HFFc6 (cell line): Measurements from ENCODE around the gene CACNB4. TPM values are rescaled to one million over a fixed set of nuclear protein-coding genes. Genes with fewer than 3 reads are reported as not detected.

ENCODE experiments used
- DNase-seq: peaks from one replicate; pipeline ENCODE4 v3.0.0-alpha.2; 2018
- H3K27ac Mint-ChIP-seq: 2 replicates; pipeline ENCODE4 v1.8.0; 2020; ENCODE audit warnings: mild to moderate bottlenecking, mixed read lengths
- H3K27me3 Mint-ChIP-seq: 2 replicates; pipeline ENCODE4 v1.8.0; 2021; ENCODE audit warnings: mild to moderate bottlenecking, moderate library complexity, mixed read lengths; ENCODE audit not compliant: insufficient read depth
- H3K36me3 Mint-ChIP-seq: 2 replicates; pipeline ENCODE4 v1.8.0; 2021; ENCODE audit warnings: low read depth, mixed read lengths
- H3K4me1 Mint-ChIP-seq: 2 replicates; pipeline ENCODE4 v1.8.0; 2020; ENCODE audit warnings: low read depth, mixed read lengths
- H3K4me3 Mint-ChIP-seq: 2 replicates; pipeline ENCODE4 v1.8.0; 2020; ENCODE audit warnings: mild to moderate bottlenecking, moderate library complexity, mixed read lengths
- H3K9me3 Mint-ChIP-seq: 2 replicates; pipeline ENCODE4 v1.8.0; 2020; ENCODE audit warnings: mild to moderate bottlenecking, mixed read lengths
- CTCF ChIP-seq: fragments of 200-600 bp; sonication (generic); IDR thresholded peaks from 2 replicates; pipeline ENCODE4 v1.5.0; 2021; ENCODE audit warnings: antibody characterized with exemption, mild to moderate bottlenecking
- total RNA-seq, 6 experiments: library from RNA; stranded (reverse); fragmentation: NEBNext Ultra II Directional; extraction: Animal tissue kit (Norgen Biotek cat#: 25700); gene quantifications; 2 replicates in 1 of 6; 3 replicates in 5 of 6; pipeline ENCODE4 v1.2.3, GENCODE V29; 2021

CACNB4 gene
- total RNA-seq, 6 experiments from 2014 or later: 0.05 to 0.23 (median 0.21) TPM; not detected in 3

- H3K27me3 Mint-ChIP-seq: no peaks in the 10 kb centered on the region
- no peaks in the 10 kb centered on the region for H3K9me3 Mint-ChIP-seq
- no peak for DNase-seq
- H3K27ac Mint-ChIP-seq: no peak overlapping the region
- peaks cover 36% of the 10 kb centered on the region for H3K4me1 Mint-ChIP-seq
- no peak overlapping the region for H3K4me3 Mint-ChIP-seq
- no peaks in the 10 kb centered on the region for H3K36me3 Mint-ChIP-seq
- no peak for TF ChIP-seq CTCF
These were observed 278.9 kb downstream of the CACNB4 start for GRCh38 chr2:151819920-151820319.

DNA sequence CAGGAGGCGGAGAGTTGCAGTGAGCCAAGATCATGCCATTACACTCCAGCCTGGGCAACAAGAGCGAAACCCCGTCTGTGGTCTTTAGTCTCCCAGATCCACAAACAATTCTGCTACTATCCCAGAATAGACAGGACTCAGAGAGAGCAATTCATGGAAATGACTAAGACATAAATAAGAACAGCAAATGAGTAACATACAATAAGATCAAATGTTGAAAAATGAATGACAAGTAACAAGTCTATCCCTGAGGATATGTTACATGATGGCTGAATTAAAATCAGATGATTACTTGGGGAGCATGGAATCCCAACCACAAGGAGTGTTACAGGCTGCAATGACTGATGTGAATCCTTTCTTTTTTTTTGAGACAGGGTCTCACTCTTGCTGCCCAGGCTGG lies 280.9 kb downstream of the CACNB4 start:
- H3K9me3 Mint-ChIP-seq: no peaks in the 10 kb centered on the region
- no peaks in the 10 kb centered on the region for H3K27me3 Mint-ChIP-seq
- no peak overlapping the region for H3K4me3 Mint-ChIP-seq
- DNase-seq: no peak
- no peak for TF ChIP-seq CTCF
- H3K27ac Mint-ChIP-seq: no peak overlapping the region
- H3K4me1 Mint-ChIP-seq: peaks cover 17% of the 10 kb centered on the region
- H3K36me3 Mint-ChIP-seq: 0 out of 2 replicates have a peak, but pooled peaks cover 2% of the 10 kb centered on the region

- TF ChIP-seq CTCF: no peak
- DNase-seq: no peak
- H3K4me1 Mint-ChIP-seq: peaks cover 8% of the 10 kb centered on the region; the same call in 1 of the 2 replicates
These were observed 282.0 kb downstream of the CACNB4 start for GRCh38 chr2:151816843-151817242.

DNA sequence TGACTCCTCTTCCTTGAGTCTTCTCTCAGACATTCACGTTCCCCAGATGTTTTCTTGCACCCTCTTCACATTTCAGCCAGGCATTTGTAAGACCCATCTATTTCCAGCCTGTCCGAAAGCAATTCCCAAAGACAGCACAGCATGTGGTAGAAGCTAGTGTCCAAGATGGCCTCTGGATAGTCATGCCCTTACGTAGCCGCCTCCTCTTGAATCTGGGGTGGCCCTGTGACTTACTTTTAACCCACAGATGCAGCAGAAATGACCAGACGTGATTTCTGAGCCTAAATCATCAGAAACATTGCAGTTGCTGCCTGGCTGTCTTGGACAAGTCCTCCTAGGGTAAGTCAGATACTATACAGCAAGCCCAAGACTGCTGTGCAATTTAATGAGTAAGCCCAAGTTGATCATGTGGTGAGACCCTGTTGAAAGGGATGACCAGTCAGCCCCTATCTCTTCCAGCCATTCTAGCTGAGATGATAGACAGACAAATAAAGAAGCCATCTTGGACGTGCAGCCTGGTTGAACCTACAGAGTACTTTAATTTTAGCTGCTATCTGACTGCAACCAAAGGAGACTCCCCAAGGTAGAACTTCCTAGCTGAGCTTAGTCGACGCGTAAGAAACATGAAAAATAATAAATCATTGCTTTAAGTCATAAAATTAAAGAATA lies 282.9 kb downstream of the CACNB4 start:
- no peak for TF ChIP-seq CTCF
- no peak overlapping the region for H3K27ac Mint-ChIP-seq
- H3K36me3 Mint-ChIP-seq: peaks cover 13% of the 10 kb centered on the region
- peaks cover 4% of the 10 kb centered on the region; the same call in 1 of the 2 replicates for H3K4me1 Mint-ChIP-seq
- DNase-seq: no peak
- no peaks in the 10 kb centered on the region for H3K27me3 Mint-ChIP-seq
- no peaks in the 10 kb centered on the region for H3K9me3 Mint-ChIP-seq
- no peak overlapping the region for H3K4me3 Mint-ChIP-seq

More at GRCh38 chr2:151816843-151817242, 282.0 kb downstream of the CACNB4 start:
- no peaks in the 10 kb centered on the region for H3K9me3 Mint-ChIP-seq
- no peak overlapping the region for H3K27ac Mint-ChIP-seq
- no peak overlapping the region for H3K4me3 Mint-ChIP-seq
- peaks cover 10% of the 10 kb centered on the region for H3K36me3 Mint-ChIP-seq
- H3K27me3 Mint-ChIP-seq: no peaks in the 10 kb centered on the region

DNA sequence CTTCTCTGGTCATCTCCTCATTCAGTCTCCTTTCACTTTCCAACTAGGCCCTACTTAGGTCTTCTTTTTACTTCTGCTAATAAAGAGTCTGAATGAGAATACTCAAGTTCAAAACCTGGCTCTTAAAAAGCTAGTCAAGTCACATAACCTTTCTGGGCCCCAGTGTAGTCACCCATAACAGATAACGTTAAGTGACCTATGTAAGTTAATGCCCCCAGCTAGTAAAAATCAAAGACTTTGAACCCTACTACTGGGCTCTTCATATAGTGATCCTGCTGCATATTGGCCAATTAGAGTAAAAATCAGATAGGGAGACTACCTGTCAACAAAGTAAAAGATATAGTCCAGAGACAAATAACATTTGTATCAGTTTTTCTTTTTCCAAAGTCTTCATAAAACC lies 288.4 kb downstream of the CACNB4 start:
- H3K9me3 Mint-ChIP-seq: no peaks in the 10 kb centered on the region

More for the DNA sequence above, 288.4 kb downstream of the CACNB4 start:
- Mint-ChIP-seq H3K36me3 (peaks cover 13% of the 10 kb centered on the region), H3K4me1 (no peaks in the 10 kb centered on the region), H3K4me3 (no peak overlapping the region), H3K27me3 (no peaks in the 10 kb centered on the region), H3K27ac (no peak overlapping the region)
- no peak for TF ChIP-seq CTCF
- DNase-seq: no peak
